OCI-LY7 (cell line): ENCODE measurements around the gene OR2C1.

Source experiments
- EZH2phosphoT487 ChIP-seq: fragments of 200-600 bp; sonication (generic); IDR thresholded peaks from 2 replicates; pipeline ENCODE4 v1.6.1; 2018; ENCODE audit warnings: low read depth, borderline replicate concordance, mild to moderate bottlenecking, mixed run types, antibody characterized with exemption, low read length, moderate library complexity, mixed read lengths
- TF ChIP-seq, protein P1 (sequence below): fragments of 200-600 bp; sonication (generic); conservative IDR thresholded peaks from 2 replicates; pipeline ENCODE4 v1.5.1; 2014; ENCODE audit warnings: mild to moderate bottlenecking, antibody characterized with exemption, low read length, moderate library complexity, mixed read lengths

DNA sequence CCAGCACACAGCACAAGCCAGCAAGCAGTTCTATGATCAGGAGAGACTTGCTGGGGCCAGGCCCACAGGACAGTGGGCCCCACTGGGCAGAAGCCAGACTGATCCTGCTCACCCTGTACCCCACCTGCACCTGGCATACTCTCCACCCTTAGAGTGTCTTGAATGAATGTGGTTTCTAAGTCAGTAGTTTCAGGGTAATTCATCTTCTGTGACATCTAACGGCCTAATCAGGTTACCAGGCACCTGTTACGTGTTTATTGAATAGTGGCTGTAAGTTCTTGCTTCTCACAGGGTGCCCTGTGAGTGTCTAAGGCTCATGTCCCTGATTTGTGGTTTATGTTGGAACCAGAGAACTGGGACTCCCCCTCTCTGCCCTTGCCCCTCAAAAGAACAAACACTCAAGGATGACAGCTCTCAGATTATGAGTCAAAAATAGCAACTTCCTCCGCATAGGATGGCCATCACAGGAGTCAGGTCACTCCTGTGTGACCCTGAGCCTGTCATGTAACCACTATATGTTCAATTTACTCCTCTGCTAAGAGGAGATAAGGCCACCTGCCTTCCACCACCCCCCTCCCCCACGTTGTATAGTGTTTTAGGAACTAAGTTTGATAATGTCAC lies 7.0 kb upstream of the OR2C1 start:
- TF ChIP-seq, protein P1, sequence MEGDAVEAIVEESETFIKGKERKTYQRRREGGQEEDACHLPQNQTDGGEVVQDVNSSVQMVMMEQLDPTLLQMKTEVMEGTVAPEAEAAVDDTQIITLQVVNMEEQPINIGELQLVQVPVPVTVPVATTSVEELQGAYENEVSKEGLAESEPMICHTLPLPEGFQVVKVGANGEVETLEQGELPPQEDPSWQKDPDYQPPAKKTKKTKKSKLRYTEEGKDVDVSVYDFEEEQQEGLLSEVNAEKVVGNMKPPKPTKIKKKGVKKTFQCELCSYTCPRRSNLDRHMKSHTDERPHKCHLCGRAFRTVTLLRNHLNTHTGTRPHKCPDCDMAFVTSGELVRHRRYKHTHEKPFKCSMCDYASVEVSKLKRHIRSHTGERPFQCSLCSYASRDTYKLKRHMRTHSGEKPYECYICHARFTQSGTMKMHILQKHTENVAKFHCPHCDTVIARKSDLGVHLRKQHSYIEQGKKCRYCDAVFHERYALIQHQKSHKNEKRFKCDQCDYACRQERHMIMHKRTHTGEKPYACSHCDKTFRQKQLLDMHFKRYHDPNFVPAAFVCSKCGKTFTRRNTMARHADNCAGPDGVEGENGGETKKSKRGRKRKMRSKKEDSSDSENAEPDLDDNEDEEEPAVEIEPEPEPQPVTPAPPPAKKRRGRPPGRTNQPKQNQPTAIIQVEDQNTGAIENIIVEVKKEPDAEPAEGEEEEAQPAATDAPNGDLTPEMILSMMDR: no peak
- no peak for TF ChIP-seq EZH2phosphoT487
